Measurements from ENCODE around the gene KDM6A.

The KDM6A gene

DNA sequence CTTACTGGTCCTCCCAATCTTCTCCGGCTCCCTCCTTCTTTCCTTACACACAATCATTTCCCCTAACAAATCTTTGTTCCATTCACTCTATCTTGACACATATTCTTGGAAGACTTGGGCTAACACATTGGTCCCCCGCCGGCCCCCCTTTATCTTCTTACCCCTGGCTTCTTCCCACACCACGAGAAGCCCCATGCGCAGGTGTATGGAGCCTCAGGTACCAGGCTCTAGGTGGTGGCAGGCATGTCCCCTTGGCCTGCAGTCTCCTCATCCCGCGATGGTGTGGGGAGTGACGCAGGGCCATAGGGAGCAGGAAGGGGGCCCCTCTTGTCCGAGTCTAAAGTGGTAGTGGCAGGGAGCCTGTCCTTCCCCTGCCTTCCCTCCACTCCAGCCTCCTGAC is 277.8 kb downstream of the KDM6A start:
- DNase-seq (ENCODE audit: insufficient read length, low spot score) (no peak), FAIRE-seq (no peak)

- DNase-seq (ENCODE audit: insufficient read length, low spot score) (no peak), FAIRE-seq (no peak)
These were observed 281.0 kb downstream of the KDM6A start for GRCh38 chrX:45154033-45154360.

DNA sequence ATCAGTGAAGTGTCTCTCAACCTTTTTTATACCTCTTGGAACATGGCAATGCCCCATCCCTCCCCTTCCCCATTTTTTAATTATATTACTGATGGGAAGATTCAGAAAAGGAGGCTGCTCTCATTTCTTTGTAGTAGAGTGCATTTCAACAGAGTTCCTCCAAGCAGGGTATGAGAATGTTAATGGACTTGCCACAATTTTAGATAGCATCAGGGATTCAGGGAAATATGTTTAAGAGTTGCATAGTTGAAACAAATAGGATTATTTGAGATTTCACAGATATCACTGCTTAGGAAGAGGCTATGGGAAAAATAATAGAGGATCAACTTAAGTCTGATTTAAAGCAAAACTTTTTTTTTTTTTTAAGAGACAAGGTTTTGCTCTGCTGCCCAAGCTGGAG is 281.5 kb downstream of the KDM6A start:
- DNase-seq (ENCODE audit: insufficient read length, low spot score) (no peak), FAIRE-seq (no peak)

DNA sequence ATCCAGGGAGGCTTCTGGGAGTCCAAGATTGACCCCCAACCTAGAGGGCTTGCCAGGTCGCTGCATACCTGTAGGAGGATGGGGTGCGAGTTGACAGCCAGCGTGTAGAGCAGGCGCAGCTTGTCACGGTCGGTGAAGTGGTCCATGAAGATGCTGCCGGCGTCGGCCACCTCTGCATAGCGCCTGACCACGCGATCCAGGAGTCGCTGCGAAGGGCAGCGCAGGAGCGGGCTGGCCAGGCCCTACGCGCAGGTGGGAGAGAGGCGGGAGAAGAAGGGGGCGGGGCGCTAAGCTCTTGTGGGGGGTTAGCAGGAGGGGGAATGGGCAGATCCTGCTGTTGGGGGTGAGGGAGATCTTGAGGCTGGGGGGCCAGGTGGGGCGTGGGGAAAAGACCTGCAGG is 284.7 kb downstream of the KDM6A start:
- FAIRE-seq (no peak), DNase-seq (ENCODE audit: insufficient read length, low spot score) (no peak)
